Esophagus muscularis mucosa (tissue), 4 donors: ENCODE results near the gene TEX12.

ENCODE experiments used
- CTCF ChIP-seq, 3 experiments: fragments of 200-600 bp in 2 of 3; fragments of 450-650 bp in 1 of 3; sonication (generic) in 2 of 3; IDR thresholded peaks; one replicate each; pipeline ENCODE4 v1.5.1; 2017 to 2019; ENCODE audit warnings: antibody characterized with exemption in 3 of 3, mild to moderate bottlenecking in 2 of 3, moderate library complexity in 1 of 3
- EP300 ChIP-seq: sonication (generic); formaldehyde crosslinking; IDR thresholded peaks from one replicate; pipeline ENCODE4 v1.6.1; 2017; ENCODE audit warnings: antibody characterized with exemption
- POLR2A ChIP-seq: fragments of 450-650 bp; IDR thresholded peaks from one replicate; pipeline ENCODE4 v1.6.1; 2017; ENCODE audit warnings: antibody characterized with exemption, moderate library complexity, mild to moderate bottlenecking, low read depth
- POLR2AphosphoS5 ChIP-seq, 2 donors: sonication (generic); formaldehyde crosslinking; IDR thresholded peaks; one replicate each; pipeline ENCODE4 v1.6.1; 2017; ENCODE audit warnings: antibody characterized with exemption in 2 of 2

- no peak for TF ChIP-seq CTCF (IDR thresholded peaks at IDR 0.05)
- TF ChIP-seq POLR2A: no peak
- no peak for TF ChIP-seq EP300
- no peak for TF ChIP-seq POLR2AphosphoS5 (IDR thresholded peaks at IDR 0.05)
Measured at GRCh38 chr11:112161012-112161411, 6.2 kb upstream of the TEX12 start.
